HG03575 (cell line): ENCODE data around the gene VSTM2B.

Source experiments
- ATAC-seq: cut with Tn5 transposase; IDR thresholded peaks from one replicate; pipeline ENCODE4 v1.9.1; 2021; ENCODE audit not compliant: unreplicated experiment, insufficient number of reproducible peaks, low FRiP score; ENCODE audit errors: extremely low read depth

VSTM2B gene

DNA sequence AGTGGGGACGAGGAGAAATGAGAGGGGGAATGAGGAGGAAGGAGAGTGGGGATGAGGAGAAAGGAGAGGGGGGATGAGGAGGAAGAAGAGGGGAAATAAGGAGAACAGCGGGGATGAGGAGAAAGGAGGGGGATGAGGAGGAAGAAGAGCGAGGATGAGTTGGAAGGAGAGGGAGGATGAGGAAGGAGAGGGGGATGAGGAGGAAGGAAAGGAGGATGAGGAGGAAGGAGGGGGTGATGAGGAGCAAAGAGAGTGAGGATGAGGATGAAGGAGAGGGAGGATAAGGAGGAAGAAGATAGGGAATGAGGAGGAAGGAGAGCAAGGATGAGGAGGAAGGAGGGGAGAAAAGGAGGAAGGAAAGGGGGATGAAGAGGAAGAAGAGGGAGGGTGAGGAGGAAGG, 14.0 kb upstream of the VSTM2B start:
- no peak for ATAC-seq

DNA sequence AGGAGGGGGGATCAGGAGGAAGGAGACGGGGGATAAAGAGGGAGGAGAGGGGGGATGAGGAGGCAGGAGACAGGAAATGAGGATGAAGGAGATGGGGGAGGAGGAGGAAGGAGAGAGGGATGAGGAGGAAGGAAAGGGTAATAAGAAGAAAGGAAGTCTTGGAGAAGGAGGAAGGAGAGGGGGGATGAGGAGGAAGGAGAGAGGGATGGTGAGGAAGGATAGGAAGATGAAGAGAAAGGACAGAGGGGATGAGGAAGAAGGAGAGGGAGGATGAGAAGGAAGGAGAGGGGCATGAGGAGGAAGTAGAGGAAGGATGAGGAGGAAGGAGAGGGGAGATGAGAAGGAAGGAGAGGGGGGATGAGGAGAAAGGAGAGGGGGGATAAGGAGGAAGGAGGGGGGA, 13.0 kb upstream of the VSTM2B start:
- ATAC-seq: no peak

DNA sequence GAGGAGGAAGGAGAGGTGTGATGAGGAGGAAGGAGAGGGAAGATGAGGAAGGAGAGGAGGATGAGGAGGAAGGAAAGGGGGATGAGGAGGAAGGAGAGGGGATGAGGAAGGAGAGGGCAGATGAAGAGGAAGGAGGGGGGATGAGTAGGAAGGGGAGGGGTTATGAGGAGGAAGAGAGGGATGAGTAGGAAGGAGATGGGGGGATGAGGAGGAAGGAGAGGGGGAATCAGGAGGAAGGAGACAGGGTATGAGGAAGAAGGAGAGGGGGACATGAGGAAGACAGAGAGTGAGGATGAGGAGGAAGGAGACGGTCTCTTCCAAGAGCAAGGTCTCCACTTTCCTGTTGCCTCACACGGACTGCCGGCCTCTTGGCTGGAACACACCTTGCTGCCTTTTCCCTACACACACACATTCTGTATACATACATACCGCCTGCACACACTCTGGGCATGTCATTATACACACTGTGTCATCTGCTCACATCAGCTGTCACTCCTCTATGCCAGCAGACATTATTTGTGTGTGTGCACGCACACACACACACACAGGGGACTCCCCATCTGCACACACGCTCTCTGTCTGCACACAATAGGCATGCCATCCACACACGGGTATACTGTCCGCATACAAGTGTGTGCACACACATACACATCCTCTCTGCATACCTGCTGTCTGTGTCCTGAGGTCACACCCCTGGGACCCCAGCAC, 11.1 kb upstream of the VSTM2B start:
- ATAC-seq: no peak

DNA sequence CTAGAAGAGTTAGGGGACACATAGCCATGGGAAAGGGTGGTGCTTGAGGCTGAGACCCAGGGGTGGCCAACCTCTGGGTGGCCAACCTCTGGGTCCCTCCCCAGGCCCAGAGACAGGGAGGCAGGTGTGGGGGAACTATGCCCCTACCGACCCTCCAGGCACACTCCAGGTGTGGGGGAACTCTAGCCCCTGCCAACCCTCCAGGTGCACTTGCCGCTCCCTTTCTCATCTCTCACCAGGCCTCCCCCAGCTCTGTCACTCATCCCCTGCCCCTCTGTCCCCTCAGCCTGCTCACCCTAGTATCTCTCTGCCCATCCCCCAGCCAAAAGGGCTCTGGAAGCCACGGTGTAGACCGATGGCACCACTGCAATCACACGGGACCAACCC, 10.6 kb upstream of the VSTM2B start:
- ATAC-seq: no peak

DNA sequence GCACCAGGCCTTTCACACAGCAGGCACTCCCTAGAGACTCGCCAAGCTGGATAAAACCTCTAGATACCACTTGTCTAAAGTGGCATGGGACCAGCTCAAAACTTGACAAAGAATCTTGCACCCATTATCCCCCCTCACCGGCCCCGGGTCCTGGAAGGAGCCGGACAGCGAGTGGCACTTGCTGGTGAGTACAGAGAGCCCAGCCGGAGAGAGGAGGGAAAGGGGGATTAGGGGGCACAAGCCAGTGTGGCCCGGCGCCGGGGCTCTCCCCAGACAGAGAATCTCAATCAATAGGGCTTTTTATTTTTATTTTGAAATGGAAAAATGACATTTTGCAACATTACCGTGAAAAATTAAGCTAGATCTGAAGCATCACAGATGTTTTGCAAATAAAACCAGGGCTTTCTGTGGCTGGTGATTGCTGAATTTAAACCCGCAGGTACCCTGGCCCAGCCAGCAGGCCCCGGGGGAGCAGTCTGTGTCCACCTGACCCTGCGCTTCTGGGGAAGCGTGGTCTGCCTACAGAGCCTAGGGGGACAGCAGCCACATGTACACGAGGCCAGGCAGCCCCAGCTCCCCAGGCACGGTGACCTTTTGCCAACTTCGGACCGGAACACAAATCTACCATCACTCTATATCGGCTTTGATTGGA, 10.0 kb upstream of the VSTM2B start:
- ATAC-seq: no peak

DNA sequence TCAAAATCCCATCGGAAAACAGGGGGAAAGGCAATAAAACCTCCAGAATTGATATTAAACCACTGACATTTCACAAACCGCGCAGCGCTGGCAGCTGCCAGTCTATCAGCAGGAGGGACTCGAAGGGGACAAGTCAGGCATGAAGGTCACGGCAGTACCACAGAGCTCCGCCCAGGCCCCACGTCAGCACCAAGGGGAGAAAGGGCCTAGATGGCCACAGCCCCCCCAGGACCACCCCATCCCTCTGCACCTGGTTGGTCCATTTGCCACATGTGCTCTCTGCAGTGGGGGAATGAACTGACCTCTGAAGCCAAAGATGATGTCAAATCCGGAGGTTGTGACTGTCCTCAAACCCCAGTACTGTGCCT, 9.5 kb upstream of the VSTM2B start:
- no peak for ATAC-seq

DNA sequence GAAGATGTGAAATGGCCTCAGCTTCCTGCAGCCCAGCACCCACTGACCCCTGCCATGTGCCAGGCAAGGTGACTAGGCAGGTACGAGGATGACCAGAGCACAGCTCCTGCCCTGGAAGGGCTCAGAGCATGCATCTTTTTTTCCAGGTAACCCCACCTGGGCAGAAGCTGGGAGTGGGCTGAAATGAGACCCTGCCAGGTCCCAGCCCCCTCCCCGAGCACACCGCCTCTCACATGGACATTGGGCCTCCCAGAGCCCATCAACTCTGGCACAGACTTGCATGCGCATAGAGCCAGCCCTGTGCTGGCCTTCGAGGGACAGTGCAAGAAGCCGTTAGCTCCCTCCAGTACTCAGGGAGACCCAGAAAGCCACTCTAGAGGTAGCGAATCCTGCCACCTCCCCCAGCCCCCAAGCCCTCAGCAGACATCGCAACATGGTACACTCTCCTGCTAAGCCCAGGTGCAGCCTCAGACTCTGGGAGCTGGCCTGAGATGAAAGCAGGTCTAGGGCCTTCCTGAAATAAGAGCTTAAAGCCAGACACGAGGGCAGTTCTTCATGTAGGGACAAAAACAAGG, 8.9 kb upstream of the VSTM2B start:
- no peak for ATAC-seq

DNA sequence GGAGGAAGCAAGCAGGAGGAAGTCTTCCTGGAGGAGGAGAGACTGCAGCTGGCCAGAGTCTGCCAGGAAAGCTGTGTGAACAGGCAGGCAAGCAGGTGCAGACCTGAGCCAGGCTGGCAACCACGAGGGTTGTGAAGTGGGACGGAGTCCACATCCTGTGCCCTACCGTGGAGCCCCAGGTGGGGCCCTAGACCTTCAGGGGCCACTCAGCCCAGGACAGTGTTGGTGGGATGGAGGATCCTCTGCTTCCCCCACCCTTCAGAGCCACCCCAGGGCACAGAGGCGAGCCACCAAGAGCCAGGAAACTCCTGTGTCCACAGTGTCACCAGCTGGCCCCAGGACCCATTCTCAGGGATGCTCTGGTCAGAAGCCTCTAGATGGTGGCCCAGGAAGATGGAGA, 8.4 kb upstream of the VSTM2B start:
- ATAC-seq: no peak

DNA sequence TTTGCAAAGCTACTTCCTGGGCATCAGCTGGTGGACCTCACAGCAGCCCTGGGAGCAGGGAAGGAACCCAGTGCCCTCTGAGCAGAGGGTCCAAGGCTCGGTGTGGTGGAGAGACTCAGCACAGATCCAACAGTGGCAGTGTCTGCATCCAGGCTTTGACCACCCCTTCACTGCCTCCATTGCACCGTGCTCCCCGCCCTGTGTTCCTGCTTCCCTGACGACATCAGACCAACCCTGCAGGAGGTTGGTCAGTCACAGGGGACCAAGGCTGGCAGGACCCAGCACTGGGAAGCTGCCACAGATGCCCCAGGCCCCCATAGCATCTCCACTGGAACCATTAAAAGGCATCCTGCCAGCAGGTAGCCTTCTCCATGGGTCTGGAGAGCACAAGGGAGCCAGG, 7.8 kb upstream of the VSTM2B start:
- ATAC-seq: no peak

DNA sequence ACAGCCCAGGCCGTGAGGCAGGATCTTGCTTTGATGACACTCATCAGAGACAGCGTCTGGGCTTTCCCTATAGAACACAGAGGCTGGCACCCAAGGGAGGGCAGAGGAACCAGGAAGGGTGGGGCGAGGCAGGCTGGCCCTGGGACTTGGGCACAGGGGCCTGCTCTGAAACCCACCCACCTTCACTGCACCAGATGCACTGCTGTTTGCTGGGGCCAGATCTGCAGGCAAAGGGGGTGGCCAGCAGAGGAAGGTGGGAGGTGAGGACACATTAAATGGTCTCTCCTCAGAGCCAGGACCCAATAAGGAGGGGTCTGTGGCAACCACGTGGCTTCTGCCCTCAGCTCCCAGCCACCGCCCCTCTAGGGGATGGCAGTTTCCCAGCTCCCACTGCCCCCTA, 6.6 kb upstream of the VSTM2B start:
- ATAC-seq: no peak

DNA sequence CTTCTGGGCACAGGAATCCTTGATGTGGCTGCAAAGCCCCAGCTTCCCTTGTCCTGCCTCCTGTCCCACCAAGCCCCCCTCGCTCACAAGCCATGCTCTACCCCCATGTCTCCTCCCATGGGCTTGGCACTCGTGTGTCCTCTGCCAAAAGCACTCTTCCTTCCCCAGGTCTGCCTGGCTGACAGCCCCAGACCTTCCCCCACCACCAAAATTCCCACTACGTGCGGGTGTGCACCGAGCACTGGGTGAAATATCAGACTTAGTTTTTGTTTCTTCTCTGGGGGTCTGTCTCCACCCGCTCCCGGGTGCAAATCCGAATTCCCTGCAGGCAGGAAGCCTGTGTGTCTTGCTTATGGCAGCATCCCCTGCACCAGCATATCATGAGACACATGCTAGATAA, 5.9 kb upstream of the VSTM2B start:
- no peak for ATAC-seq

DNA sequence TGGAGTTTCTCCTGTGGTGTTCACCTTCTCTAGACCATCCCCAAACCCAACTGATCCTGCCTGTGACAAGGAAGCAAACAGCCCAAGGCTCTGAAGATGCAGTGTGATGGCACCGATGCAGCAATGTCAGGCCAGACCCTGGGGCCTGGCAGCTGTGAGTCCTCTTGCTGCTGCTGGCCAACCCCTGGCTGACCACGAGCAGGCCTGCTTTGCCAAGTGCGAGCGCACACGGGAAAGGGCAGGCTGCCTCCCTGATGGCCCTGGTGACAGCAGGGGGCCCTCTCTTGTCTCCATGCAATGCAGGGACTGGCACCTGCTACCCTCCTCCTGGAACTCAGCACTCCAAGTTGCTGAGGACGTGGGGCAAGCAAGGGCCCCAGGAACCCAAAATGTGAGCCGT, 5.4 kb upstream of the VSTM2B start:
- ATAC-seq: no peak

DNA sequence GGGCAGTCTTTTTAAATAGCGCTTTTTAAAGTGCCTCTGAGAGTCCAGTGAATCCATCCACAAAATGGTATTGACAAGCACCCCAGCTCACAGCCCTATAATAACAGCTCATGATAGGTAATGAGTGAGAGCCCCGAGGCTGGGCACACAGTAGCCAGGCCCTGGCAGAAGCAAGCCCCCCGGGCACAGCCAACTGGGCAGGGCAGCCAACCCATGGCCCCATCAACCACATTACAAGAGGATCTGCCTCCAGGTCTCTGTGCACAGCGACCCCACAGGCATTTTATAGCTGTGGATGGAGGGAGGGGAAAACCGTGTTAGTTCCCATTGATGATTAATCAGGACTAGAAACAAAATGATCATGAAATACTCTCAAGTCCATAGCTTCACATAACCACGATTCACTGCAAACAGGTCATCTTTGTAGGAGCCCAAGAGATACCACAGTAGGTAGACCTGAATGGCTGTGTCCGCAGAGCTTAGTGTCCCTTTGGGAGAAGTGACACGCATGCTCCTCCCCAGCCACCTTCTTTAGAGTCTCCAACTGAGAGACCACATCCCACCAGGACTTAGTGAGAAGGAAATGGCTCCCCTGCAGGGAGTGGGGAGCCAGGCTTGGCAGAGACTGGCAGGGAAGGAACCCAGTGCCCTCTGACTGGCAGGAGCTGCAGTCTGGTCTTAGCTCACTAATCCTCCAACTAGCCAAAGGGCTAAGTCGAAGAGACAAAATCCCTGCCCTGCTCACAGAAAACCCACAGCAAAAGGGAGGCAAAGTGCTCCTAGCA, 4.3 kb upstream of the VSTM2B start:
- no peak for ATAC-seq

DNA sequence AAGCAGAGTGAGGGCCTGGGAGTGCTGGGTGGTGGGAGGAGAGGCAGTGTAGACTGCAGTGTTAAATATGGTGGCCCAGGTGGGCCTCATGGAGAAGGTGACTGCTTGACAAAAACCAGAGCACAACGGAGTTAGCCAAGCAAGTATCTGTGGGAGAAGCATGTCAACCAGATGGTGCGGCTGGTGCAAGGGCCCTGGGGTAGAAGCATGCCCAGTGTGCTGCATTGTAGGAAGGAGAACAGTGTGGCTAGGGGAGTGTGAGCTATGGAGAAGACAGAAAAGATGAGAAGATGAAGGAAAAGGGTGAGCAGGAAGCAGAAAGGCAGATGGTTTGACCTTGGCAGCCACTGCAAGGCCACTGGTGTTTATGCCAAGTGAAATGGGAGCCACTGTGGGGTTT, 2.2 kb upstream of the VSTM2B start:
- ATAC-seq: no peak

DNA sequence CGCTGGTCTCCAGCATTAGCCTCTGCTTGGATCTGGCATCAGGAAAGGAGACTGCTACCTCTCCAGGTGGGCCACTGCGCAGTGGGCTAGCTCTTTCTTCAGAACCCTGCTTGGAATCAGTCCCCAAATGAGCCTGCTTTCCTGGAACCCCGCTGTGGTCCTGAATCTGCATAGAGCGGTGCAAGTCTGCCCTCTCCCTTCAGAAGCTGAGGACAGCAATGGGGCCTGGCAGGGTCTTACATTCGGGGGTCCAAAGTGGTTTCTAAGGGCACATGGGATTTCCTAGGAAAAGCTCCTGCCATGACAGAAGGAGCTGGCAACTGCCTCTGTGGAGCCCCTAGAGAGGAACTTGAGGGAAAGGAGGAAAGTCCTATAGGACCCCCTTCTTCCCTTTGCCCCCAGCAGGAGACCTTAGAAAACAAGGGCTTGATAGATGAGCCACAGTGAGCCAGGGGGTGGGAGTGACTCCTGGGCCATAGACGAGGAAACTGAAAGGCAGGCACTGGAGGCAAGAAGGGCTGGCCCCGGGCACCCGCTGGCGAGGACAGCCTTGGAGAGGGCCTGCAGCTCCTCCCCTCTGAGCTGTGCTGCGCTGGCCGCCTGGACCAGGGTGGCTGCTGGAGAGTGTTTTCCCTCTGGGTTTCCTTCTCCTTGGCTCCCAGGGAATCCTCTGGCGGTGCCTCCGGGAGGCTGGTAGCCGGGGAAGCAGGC, 1.4 kb upstream of the VSTM2B start:
- ATAC-seq: no peak

DNA sequence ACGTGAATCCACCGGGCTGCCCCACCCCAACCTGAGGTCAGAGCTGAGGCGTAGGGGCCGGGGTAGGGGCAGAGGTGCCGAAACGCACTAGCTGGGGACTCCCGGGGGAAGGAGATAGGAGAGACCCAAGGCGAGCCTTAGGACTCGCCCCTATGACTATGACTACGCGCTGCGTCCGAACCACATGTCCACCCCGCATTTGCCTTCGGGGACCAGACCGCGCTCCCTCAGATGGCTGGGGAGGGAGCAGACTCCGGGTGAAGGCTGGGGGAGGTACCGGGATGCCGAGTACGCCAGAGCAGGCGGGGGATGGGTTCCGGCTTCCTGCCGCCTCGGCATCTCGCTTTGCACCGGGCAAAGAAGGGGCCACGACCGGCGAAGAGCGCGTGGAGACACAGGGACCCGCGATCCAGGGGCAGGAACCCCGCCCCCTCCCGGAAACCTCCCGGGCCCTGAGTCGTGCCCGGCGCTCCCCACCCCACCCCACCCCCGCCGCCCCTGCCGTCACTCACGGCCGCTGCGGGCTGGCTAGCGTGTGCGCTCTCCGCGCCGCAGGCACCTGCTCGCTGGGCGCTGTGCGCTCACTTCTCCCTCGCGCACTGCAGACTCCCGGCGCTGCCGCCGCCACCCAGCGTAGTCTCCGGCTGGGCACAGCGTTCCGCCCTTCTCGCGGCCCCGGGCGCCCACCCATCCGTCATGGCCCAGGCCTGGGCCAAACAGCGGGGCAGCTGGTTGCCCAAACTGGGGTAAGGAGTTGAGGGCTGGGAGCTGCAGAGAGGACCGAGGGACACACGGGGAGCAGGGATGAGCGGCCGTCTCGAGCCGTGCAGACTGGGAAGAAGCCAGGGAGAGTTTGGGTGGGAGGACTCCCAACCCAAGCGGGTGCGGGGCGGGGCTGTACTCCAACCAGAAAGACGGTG, 622 bp upstream of the VSTM2B start:
- ATAC-seq: no peak

DNA sequence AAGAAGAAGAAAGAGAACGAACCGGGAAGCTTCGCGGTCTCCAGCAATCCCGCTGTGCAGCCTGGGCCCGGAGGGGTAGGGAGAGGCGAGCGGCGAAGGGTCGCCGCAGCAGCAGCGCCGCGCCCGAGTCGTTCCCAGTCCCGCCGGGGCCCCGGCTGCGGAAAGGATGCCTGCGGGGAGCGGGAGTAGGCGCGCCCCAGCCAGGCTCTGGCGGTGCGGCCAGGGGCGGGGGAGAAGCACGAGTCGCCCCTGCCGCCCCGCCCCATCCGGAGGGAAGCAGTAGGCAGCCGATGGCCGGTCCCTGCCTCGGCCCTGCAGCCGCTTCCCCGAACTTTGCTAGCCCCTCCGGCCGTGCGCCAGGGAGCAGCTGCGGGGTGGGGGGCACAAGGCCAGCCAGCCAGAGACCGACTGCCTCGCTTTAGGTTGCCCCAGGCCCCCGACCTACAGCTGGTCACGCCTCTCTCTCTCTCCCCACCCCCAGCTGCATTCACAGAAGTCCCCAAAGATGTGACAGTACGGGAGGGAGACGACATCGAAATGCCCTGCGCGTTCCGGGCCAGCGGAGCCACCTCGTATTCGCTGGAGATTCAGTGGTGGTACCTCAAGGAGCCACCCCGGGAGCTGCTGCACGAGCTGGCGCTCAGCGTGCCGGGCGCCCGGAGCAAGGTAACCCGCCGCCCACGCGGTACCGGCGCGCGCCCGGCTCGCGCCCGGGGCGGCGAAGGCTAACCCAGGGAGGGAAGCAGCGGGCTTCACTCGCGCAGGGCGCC, 1.1 kb downstream of the VSTM2B start:
- no peak for ATAC-seq
